Activated gamma-delta T cell treated with anti-CD3 and anti-CD28 coated beads, Interleukin-2, amount 50 U/mL, for 16 hours (primary cell): Measurements from ENCODE around the gene ACTR3.

ENCODE experiments used
- DNase-seq: peaks from one replicate; pipeline ENCODE4 v3.0.0-alpha.2; 2020; ENCODE audit warnings: low read depth

Gene ACTR3

DNA sequence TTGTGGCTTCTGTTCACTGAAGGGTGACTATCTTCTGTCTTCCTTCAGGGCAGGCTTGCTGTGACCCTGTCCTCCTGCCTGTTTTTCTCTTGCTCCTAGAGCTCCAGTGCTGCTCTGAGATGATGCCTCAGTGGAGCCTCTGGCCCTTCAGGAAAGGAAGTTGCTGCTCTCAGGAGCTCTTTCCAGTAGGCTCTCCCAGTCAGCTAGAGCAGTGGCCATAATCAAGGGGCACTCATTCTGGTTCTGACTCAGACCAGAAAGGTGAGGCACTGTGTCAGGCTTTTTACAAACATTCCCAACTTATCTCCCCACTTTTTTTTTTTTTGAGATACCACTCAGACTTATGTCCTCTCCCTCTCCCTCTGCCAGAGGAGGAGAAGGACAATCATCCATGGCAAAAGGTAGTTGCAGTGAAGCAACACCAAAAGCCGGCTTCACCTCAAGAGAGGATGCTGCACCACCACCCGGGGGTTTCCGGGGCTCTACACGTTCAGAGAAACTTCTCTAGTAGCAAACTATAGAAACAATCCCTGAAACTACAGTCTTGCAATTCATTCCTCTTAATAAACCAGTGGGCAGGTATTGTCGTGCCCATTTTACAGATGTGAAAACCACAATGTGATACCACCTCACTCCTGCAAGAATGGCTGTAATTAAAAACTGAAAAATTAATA, 115.4 kb downstream of the ACTR3 start:
- DNase-seq: no peak

DNA sequence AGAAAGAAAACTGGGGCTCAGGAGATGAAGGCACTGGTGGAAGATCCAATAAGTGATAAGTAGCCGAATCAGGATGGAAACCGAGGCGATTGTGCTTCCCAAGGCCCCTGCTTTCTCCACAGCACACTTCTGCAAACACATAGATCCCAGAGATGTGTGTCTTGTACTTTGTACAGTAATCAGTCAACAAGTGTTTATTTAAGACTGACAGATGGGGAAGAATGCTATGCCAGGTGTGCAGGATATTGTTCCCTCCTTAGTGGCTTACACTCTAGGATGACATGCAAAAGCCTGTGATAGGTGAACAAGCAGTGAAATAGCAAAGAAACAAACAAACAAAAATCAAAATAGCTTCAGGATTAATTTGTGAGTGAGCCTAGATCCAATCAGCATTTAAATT, 116.6 kb downstream of the ACTR3 start:
- no peak for DNase-seq

DNA sequence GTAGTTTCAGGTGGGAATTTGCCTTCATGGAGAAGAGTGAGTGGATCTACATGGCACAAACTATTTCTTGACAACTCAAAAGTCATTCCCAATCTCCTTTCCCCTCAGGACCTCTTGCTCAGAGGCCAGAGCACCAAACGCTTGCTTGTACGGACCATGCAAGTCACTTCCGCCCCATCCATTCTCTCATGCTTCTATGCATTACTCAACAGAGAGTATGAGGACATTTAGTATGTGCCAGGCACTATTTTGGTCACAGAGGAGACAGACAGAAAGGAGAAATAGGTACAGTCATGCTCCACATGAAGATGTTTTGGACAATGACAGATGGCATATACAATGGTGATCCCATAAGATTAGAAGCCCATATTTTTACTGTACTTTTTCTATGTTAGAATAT, 117.5 kb downstream of the ACTR3 start:
- DNase-seq: no peak

DNA sequence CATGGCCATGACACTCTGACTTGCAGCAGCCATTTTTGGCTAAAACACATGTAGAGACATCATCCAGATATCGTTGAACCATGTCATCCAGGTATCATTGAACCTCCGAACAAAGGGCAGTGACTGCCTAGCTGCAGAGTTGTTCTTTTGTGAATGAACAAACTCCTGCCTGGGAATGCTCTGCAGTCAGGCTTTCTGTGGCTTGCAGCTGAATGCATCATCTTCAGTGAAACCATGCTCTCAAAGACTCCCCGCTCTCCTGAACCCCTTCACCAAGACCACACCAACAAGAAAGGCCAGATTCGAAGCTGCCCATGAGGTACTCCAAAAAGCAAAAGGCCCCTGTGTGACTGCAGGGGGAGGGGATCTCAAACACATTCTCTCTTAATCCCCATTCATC, 118.8 kb downstream of the ACTR3 start:
- DNase-seq: no peak

DNA sequence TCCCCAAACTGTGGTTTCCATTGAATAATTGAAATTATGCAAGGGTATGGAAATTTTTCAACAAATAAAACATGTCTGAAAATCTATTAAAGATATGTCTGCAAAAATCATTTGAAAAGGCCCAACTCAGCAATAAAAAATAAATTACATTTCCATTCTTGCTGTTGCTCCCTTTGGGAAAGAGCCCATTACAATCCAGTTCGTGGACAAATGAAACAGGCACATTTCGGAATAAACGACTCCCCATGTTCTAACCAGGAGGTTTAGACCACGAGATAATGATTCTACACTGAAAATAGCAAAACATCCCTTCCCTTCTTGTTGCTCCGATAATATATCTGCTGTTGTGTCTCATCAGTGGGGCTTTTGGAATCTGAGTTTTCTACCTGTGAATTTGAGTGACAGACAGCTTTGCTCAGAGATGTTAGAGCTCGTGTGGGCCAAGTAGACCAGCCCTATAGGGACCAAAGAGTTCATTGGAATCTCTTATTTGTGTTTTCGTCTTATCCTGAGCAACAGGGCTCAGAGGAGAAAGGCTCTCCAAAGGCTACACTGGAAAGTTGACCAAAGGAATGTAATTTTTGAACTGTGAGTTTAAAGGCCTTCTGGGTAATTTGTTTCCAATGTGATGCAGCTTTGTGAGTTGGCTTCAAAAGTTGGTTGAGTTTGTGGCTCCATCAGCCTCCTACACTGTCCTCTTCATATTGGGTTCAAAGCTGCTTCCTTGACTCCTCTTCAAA, 119.5 kb downstream of the ACTR3 start:
- DNase-seq: no peak

DNA sequence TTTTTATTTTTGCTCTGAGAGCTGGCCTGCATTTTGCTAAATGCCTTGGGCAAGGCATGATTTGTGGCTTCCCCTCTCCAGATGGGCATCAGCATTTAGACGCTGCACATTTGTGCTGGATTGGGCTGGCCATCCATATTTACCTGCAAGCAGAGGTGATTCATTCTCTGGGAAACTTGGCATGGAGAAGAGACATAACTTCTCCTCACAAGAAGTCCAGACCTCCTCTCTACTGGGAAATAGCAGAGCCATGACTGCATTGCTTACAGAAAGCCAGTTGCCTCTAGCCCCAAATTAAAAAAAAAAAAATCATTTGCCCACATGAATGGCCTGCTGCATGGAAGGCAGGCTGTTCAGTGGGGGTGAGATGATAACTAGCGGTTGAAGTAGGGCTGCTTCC, 120.1 kb downstream of the ACTR3 start:
- no peak for DNase-seq

DNA sequence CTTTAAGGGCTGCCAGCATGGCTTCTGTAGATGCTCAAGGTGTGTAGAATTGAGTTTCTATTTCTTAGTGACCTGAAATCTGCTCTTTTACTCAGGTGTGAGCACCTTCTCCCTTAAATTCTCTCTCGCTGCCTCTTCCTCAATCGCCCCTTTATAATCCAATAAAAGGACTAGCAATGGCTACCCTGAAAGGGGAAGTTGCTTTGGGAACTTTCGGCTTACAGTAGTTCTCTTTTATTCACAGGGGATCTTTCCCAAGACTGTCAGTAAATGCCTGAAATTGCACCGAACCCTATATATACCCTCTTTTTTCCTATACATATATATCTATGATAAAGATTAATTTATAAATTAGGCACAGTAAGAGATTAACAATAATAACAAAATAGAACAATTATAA, 121.8 kb downstream of the ACTR3 start:
- DNase-seq: no peak
